Caco-2 (cell line): Measurements from ENCODE around the gene SAMD8. TPM values are rescaled to one million over a fixed set of nuclear protein-coding genes. Genes with fewer than 3 reads are reported as not detected.

ENCODE experiments used
- BruUV-seq: library from RNA; stranded (reverse); fragments of 400-500 nt; replicated peaks from 2 replicates; lab custom pipeline; 2021; lab: Mats Ljungman, UMichigan
- CTCF ChIA-PET: fragments of 300-600 bp; sonication (Branson Sonifier 250); formaldehyde crosslinking; loops from one replicate; lab custom pipeline; 2022; ENCODE audit warnings: antibody characterized with exemption; lab: Charles Lee
- POLR2A ChIA-PET: fragments of 300-600 bp; sonication (Branson Sonifier 250); formaldehyde crosslinking; loops from one replicate; lab custom pipeline; 2022; ENCODE audit warnings: antibody characterized with exemption; lab: Charles Lee
- DNase-seq, 2 experiments: peaks; one replicate each; pipeline versions ENCODE4 v3.0.0 to v3.0.0-alpha.2; 2020 to 2022
- H3K27me3 ChIP-seq: replicated peaks from 2 replicates; pipeline ENCODE4 v1.6.0; 2011; ENCODE audit warnings: low read length; ENCODE audit not compliant: control insufficient read depth, insufficient read depth
- H3K36me3 ChIP-seq: 2 replicates; pipeline ENCODE4 v1.5.1; 2011; ENCODE audit warnings: low read length; ENCODE audit not compliant: control insufficient read depth, insufficient read depth
- H3K4me1 ChIP-seq: fragments of 250-450 bp; sonication (Bioruptor Pico); 2 replicates; pipeline ENCODE4 v1.5.1; 2020; ENCODE audit warnings: mild to moderate bottlenecking
- H3K4me3 ChIP-seq: 2 replicates; pipeline ENCODE4 v1.5.1; 2011; ENCODE audit warnings: low read depth, mild to moderate bottlenecking, control low read depth, low read length
- H3K9me3 ChIP-seq: fragments of 250-450 bp; sonication (Bioruptor Pico); 2 replicates; pipeline ENCODE4 v1.5.1; 2020; ENCODE audit warnings: mild to moderate bottlenecking, moderate library complexity
- H3K27ac Mint-ChIP-seq: one replicate; pipeline ENCODE4 v1.8.0; 2022; ENCODE audit warnings: mixed read lengths; ENCODE audit not compliant: unreplicated experiment
- H3K27me3 Mint-ChIP-seq: one replicate; pipeline ENCODE4 v1.8.0; 2022; ENCODE audit warnings: mixed read lengths; ENCODE audit not compliant: insufficient read depth, unreplicated experiment
- H3K36me3 Mint-ChIP-seq: one replicate; pipeline ENCODE4 v1.8.0; 2022; ENCODE audit warnings: mild to moderate bottlenecking, mixed read lengths; ENCODE audit not compliant: insufficient read depth, unreplicated experiment
- H3K4me1 Mint-ChIP-seq: one replicate; pipeline ENCODE4 v1.8.0; 2022; ENCODE audit warnings: low read depth, mixed read lengths; ENCODE audit not compliant: unreplicated experiment
- H3K4me3 Mint-ChIP-seq: one replicate; pipeline ENCODE4 v1.8.0; 2022; ENCODE audit warnings: mild to moderate bottlenecking, moderate library complexity, mixed read lengths; ENCODE audit not compliant: unreplicated experiment
- H3K9me3 Mint-ChIP-seq: one replicate; pipeline ENCODE4 v1.8.0; 2022; ENCODE audit warnings: mixed read lengths; ENCODE audit not compliant: unreplicated experiment
- CTCF ChIP-seq, 2 experiments: fragments of 200-600 bp in 1 of 2; IDR thresholded peaks; 1 replicate in 1 of 2; 2 replicates in 1 of 2; pipeline versions ENCODE4 v1.5.1 to v1.8.0; 2011 to 2022; ENCODE audit warnings: antibody characterized with exemption in 1 of 2, control low read depth in 1 of 2, inconsistent platforms in 1 of 2, low read depth in 1 of 2, low read length in 1 of 2, mild to moderate bottlenecking in 1 of 2, moderate library complexity in 1 of 2; ENCODE audit not compliant: insufficient read depth in 1 of 2, severe bottlenecking in 1 of 2, unreplicated experiment in 1 of 2
- intact Hi-C: fragments of 100-400 bp; cut with micrococcal nuclease; formaldehyde crosslinking; loops from one replicate; pipeline ENCODE4 v1.10.0; 2022; ENCODE audit not compliant: unreplicated experiment
- total RNA-seq: library from RNA; stranded (reverse); gene quantifications from 2 replicates; pipeline ENCODE4 v1.2.3, GENCODE V29; 2022

Gene SAMD8
- total RNA-seq, 1 experiment from 2014 or later: 25.2 TPM

- Mint-ChIP-seq H3K4me3 (no peak overlapping the region), H3K27me3 (no peaks in the 10 kb centered on the region), H3K9me3 (no peaks in the 10 kb centered on the region), H3K4me1 (no peaks in the 10 kb centered on the region), H3K27ac (no peak overlapping the region), H3K36me3 (peaks cover 47% of the 10 kb centered on the region)
- no peaks in the 10 kb centered on the region for H3K9me3 ChIP-seq
- H3K36me3 ChIP-seq: no peaks in the 10 kb centered on the region
- intact Hi-C loops: no loop called here
- POLR2A ChIA-PET: no interaction called here
- no peak for TF ChIP-seq CTCF (IDR thresholded peaks at IDR 0.05; ENCODE audit: insufficient read depth in 1 of 2, low read depth in 1 of 2, low read length in 1 of 2, severe bottlenecking in 1 of 2, unreplicated experiment in 1 of 2)
- no peak for DNase-seq
- no TSS peak for BruUV-seq
- CTCF ChIA-PET: no interaction called here
- no peaks in the 10 kb centered on the region for H3K4me1 ChIP-seq
- H3K27me3 ChIP-seq: no peaks in the 10 kb centered on the region
- H3K4me3 ChIP-seq: no peak overlapping the region
Measured at GRCh38 chr10:75175046-75175445, 63.6 kb downstream of the SAMD8 start.

- H3K4me3 ChIP-seq: no peak overlapping the region
- CTCF ChIA-PET: no interaction called here
- no peak for DNase-seq
- Mint-ChIP-seq H3K36me3 (peaks cover 37% of the 10 kb centered on the region), H3K9me3 (no peaks in the 10 kb centered on the region), H3K27ac (no peak overlapping the region), H3K27me3 (no peaks in the 10 kb centered on the region), H3K4me3 (no peak overlapping the region), H3K4me1 (no peaks in the 10 kb centered on the region)
- H3K4me1 ChIP-seq: no peaks in the 10 kb centered on the region
- H3K9me3 ChIP-seq: no peaks in the 10 kb centered on the region
- H3K36me3 ChIP-seq: no peaks in the 10 kb centered on the region
- no peak for TF ChIP-seq CTCF (IDR thresholded peaks at IDR 0.05; ENCODE audit: insufficient read depth in 1 of 2, low read depth in 1 of 2, low read length in 1 of 2, severe bottlenecking in 1 of 2, unreplicated experiment in 1 of 2)
- no peaks in the 10 kb centered on the region for H3K27me3 ChIP-seq
- POLR2A ChIA-PET: no interaction called here
- intact Hi-C loops: no loop called here
- BruUV-seq: no TSS peak
Measured at GRCh38 chr10:75176046-75176445, 64.6 kb downstream of the SAMD8 start.

DNA sequence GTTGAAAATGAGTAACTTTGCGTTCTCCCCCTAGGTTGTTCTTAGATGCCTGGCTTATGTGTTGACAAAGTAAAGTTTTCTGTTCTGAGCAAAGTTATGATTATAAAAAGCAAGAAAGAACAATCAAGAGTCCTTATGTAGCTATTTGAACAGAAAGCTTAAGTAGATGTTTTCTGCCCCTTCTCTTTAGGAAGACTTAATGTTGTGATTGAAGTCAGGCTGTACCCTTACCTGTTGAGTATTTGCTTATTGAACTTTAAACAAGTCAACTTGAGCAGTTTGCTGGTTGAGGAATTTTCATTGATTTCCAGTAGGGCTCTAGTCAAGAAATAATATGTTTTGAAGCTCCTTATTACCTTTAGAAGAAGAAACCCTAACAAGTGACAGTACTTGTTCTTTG lies 65.3 kb downstream of the SAMD8 start:
- Histone ChIP-seq H3K27me3 (no peaks in the 10 kb centered on the region), H3K4me3 (no peak overlapping the region), H3K36me3 (no peaks in the 10 kb centered on the region), H3K9me3 (no peaks in the 10 kb centered on the region), H3K4me1 (no peaks in the 10 kb centered on the region)
- DNase-seq: no peak
- CTCF ChIA-PET: no interaction called here
- BruUV-seq: no TSS peak
- Mint-ChIP-seq H3K9me3 (no peaks in the 10 kb centered on the region), H3K27ac (no peak overlapping the region), H3K4me1 (no peaks in the 10 kb centered on the region), H3K36me3 (peaks cover 33% of the 10 kb centered on the region), H3K4me3 (no peak overlapping the region), H3K27me3 (no peaks in the 10 kb centered on the region)
- no peak for TF ChIP-seq CTCF (IDR thresholded peaks at IDR 0.05; ENCODE audit: insufficient read depth in 1 of 2, low read depth in 1 of 2, low read length in 1 of 2, severe bottlenecking in 1 of 2, unreplicated experiment in 1 of 2)
- intact Hi-C loops: no loop called here
- POLR2A ChIA-PET: no interaction called here
